Activated CD8-positive, alpha-beta memory T cell treated with anti-CD3 and anti-CD28 coated beads, Interleukin-2, amount 50 U/mL, for 24 hours (primary cell): ENCODE results near the gene PPP2R1B.

Experiments used
- DNase-seq: peaks from one replicate; pipeline ENCODE4 v3.0.0-alpha.2; 2020; ENCODE audit errors: extremely low read depth

PPP2R1B gene

GRCh38 chr11:111748035-111748804 is 18.0 kb downstream of the PPP2R1B start:
- no peak for DNase-seq

- DNase-seq, result no peak
Observed at GRCh38 chr11:111745719-111746504, 20.3 kb downstream of the PPP2R1B start.

GRCh38 chr11:111743700-111744099 is 22.5 kb downstream of the PPP2R1B start:
- no peak for DNase-seq

GRCh38 chr11:111741751-111742150 is 24.4 kb downstream of the PPP2R1B start:
- DNase-seq, result no peak

GRCh38 chr11:111739299-111739698 is 26.9 kb downstream of the PPP2R1B start:
- no peak for DNase-seq

GRCh38 chr11:111737444-111738210 is 28.6 kb downstream of the PPP2R1B start:
- DNase-seq, result no peak

GRCh38 chr11:111736621-111737443 is 29.4 kb downstream of the PPP2R1B start:
- no peak for DNase-seq

- no peak for DNase-seq
Observed at GRCh38 chr11:111736181-111736590, 30.0 kb downstream of the PPP2R1B start.

GRCh38 chr11:111735262-111736116 is 30.7 kb downstream of the PPP2R1B start:
- DNase-seq, result no peak

GRCh38 chr11:111734954-111735261 is 31.3 kb downstream of the PPP2R1B start:
- DNase-seq, result no peak

GRCh38 chr11:111734101-111734953 is 31.9 kb downstream of the PPP2R1B start:
- DNase-seq, result no peak

- no peak for DNase-seq
Observed at GRCh38 chr11:111733611-111734088, 32.5 kb downstream of the PPP2R1B start.

GRCh38 chr11:111733016-111733415 is 33.2 kb downstream of the PPP2R1B start:
- no peak for DNase-seq

GRCh38 chr11:111731821-111732220 is 34.4 kb downstream of the PPP2R1B start:
- no peak for DNase-seq

GRCh38 chr11:111730871-111731591 is 35.2 kb downstream of the PPP2R1B start:
- DNase-seq, result no peak

- no peak for DNase-seq
Observed at GRCh38 chr11:111729831-111730311, 36.3 kb downstream of the PPP2R1B start.

GRCh38 chr11:111729071-111729830 is 36.9 kb downstream of the PPP2R1B start:
- DNase-seq, result no peak

GRCh38 chr11:111727431-111727830 is 38.8 kb downstream of the PPP2R1B start:
- DNase-seq, result no peak
